A549 (cell line): ENCODE results near the gene SNTG2. TPM values are rescaled to one million over a fixed set of nuclear protein-coding genes. Genes with fewer than 3 reads are reported as not detected.

Source experiments
- ATAC-seq, 2 experiments: fragments of 200-7000 bp in 1 of 2; fragments of >200 bp in 1 of 2; cut with Nextera tagmentation in 1 of 2; cut with Tn5 transposase in 1 of 2; 3 replicates each; pipeline versions ENCODE4 v1.8.0 to v1.9.1; 2018 to 2020; ENCODE audit warnings: mild to moderate bottlenecking in 1 of 2, moderate library complexity in 1 of 2
- CTCF ChIA-PET: fragments of 300-600 bp; sonication (Branson Sonifier 250); formaldehyde crosslinking; extraction: SDS; loops from one replicate; lab custom pipeline; 2021; ENCODE audit warnings: antibody characterized with exemption, inconsistent platforms; lab: Yijun Ruan, JAX
- POLR2A ChIA-PET: fragments of 350-600 bp; formaldehyde crosslinking; extraction: SDS; loops from one replicate; lab custom pipeline; 2021; ENCODE audit warnings: antibody characterized with exemption, inconsistent platforms; lab: Yijun Ruan, JAX
- DNase-seq, 2 experiments: peaks; one replicate each; pipeline versions ENCODE4 v3.0.0 to v3.0.0-alpha.2; 2011 to 2016; ENCODE audit warnings: low read depth in 1 of 2, low spot score in 1 of 2
- FAIRE-seq: peaks from 2 replicates; lab custom pipeline; 2011; peaks lifted over from hg19 to GRCh38; lab: Jason Lieb, UNC
- H3K27ac ChIP-seq, 2 experiments: fragments of >200 bp; sonication (Bioruptor Twin); formaldehyde crosslinking; 3 replicates each; pipeline ENCODE4 v1.5.1; 2016 to 2017
- H3K4me1 ChIP-seq: fragments of >200 bp; sonication (Bioruptor Twin); formaldehyde crosslinking; 3 replicates; pipeline ENCODE4 v1.6.1; 2016
- H3K4me2 ChIP-seq: fragments of >200 bp; sonication (Bioruptor Twin); formaldehyde crosslinking; 3 replicates; pipeline ENCODE4 v1.6.1; 2016
- H3K4me3 ChIP-seq: fragments of >200 bp; sonication (Bioruptor Twin); formaldehyde crosslinking; 3 replicates; pipeline ENCODE4 v1.5.1; 2016
- H3K9me3 ChIP-seq: fragments of >200 bp; sonication (Bioruptor Twin); formaldehyde crosslinking; 3 replicates; pipeline ENCODE4 v1.6.1; 2016
- BHLHE40 ChIP-seq: IDR thresholded peaks from 2 replicates; pipeline ENCODE4 v1.6.1; 2012; ENCODE audit warnings: low read depth, low read length, inconsistent platforms
- CBX2 ChIP-seq: fragments of 200-600 bp; sonication (generic); IDR thresholded peaks from 2 replicates; pipeline ENCODE4 v1.6.1; 2016; ENCODE audit warnings: low read depth, mild to moderate bottlenecking, borderline replicate concordance
- CEBPB ChIP-seq, 2 experiments: fragments of >200 bp in 1 of 2; sonication (Bioruptor Twin) in 1 of 2; formaldehyde crosslinking in 1 of 2; IDR thresholded peaks; 2 replicates each; pipeline ENCODE4 v1.6.1; 2012 to 2016
- EHMT2 ChIP-seq: fragments of 200-600 bp; sonication (generic); IDR thresholded peaks from 2 replicates; pipeline ENCODE4 v1.6.1; 2016; ENCODE audit warnings: antibody characterized with exemption, low read depth, mild to moderate bottlenecking, moderate library complexity
- ESRRA ChIP-seq: fragments of 150-350 bp; IDR thresholded peaks from 2 replicates; pipeline ENCODE4 v1.6.1; 2014; ENCODE audit warnings: mild to moderate bottlenecking, low read length, borderline replicate concordance
- FOSL2 ChIP-seq, 2 experiments: fragments of 450-650 bp in 1 of 2; fragments of >200 bp in 1 of 2; sonication (Bioruptor Twin) in 1 of 2; formaldehyde crosslinking; IDR thresholded peaks; 2 replicates each; pipeline versions ENCODE4 v1.5.0 to v1.6.1; 2016 to 2020; ENCODE audit warnings: mild to moderate bottlenecking in 1 of 2, moderate library complexity in 1 of 2
- HDAC2 ChIP-seq: fragments of 200-600 bp; sonication (generic); IDR thresholded peaks from 2 replicates; pipeline ENCODE4 v1.6.1; 2016
- HEYL ChIP-seq: fragments of 250-450 bp; sonication (Bioruptor Pico); IDR thresholded peaks from 2 replicates; pipeline ENCODE4 v1.8.0; 2021; ENCODE audit warnings: mild to moderate bottlenecking, moderate library complexity
- HOXA7 ChIP-seq: fragments of 250-450 bp; sonication (Bioruptor Pico); IDR thresholded peaks from 2 replicates; pipeline ENCODE4 v1.5.0; 2020; ENCODE audit warnings: mild to moderate bottlenecking, moderate library complexity
- HOXB13 ChIP-seq: fragments of 250-450 bp; sonication (Bioruptor Pico); IDR thresholded peaks from 2 replicates; pipeline ENCODE4 v1.5.0; 2020; ENCODE audit warnings: low read depth, mild to moderate bottlenecking, moderate library complexity
- HOXB5 ChIP-seq: fragments of 250-450 bp; sonication (Bioruptor Pico); IDR thresholded peaks from 2 replicates; pipeline ENCODE4 v1.5.0; 2020; ENCODE audit warnings: mild to moderate bottlenecking, moderate library complexity
- KDM5A ChIP-seq: fragments of 200-600 bp; sonication (generic); IDR thresholded peaks from 2 replicates; pipeline ENCODE4 v1.6.1; 2016; ENCODE audit warnings: antibody characterized with exemption, mild to moderate bottlenecking
- MAZ ChIP-seq: fragments of 150-350 bp; IDR thresholded peaks from 2 replicates; pipeline ENCODE4 v1.6.1; 2014; ENCODE audit warnings: antibody characterized with exemption, low read depth, low read length, borderline replicate concordance
- NR3C1 ChIP-seq: fragments of >200 bp; sonication (Bioruptor Twin); formaldehyde crosslinking; IDR thresholded peaks from 3 replicates; pipeline ENCODE4 v1.6.1; 2017
- PHF8 ChIP-seq: fragments of 200-600 bp; sonication (generic); IDR thresholded peaks from 2 replicates; pipeline ENCODE4 v1.6.1; 2016; ENCODE audit warnings: low read depth, mild to moderate bottlenecking, antibody characterized with exemption, moderate library complexity, borderline replicate concordance
- POLR2A ChIP-seq: IDR thresholded peaks from 2 replicates; pipeline ENCODE4 v1.6.1; 2012; ENCODE audit warnings: mild to moderate bottlenecking, low read length
- RARB ChIP-seq: fragments of 250-450 bp; sonication (Bioruptor Pico); IDR thresholded peaks from 2 replicates; pipeline ENCODE4 v1.8.0; 2021; ENCODE audit warnings: mild to moderate bottlenecking, moderate library complexity
- RCOR1 ChIP-seq: fragments of 150-350 bp; IDR thresholded peaks from 2 replicates; pipeline ENCODE4 v1.6.1; 2014; ENCODE audit warnings: antibody characterized with exemption, low read length, low read depth
- RFX5 ChIP-seq: fragments of 450-650 bp; IDR thresholded peaks from 2 replicates; pipeline ENCODE4 v1.7.1; 2014; ENCODE audit warnings: antibody characterized with exemption, mild to moderate bottlenecking, moderate library complexity
- TP53 ChIP-seq: fragments of 250-450 bp; sonication (Bioruptor Pico); IDR thresholded peaks from 2 replicates; pipeline ENCODE4 v1.5.0; 2021; ENCODE audit warnings: mild to moderate bottlenecking, moderate library complexity
- ZNF302 ChIP-seq: fragments of 250-450 bp; sonication (Bioruptor Pico); IDR thresholded peaks from 2 replicates; pipeline ENCODE4 v1.9.0; 2021; ENCODE audit warnings: inconsistent platforms, mild to moderate bottlenecking, moderate library complexity
- ZSCAN20 ChIP-seq: fragments of 250-450 bp; sonication (Bioruptor Pico); IDR thresholded peaks from 2 replicates; pipeline ENCODE4 v1.8.0; 2022; ENCODE audit warnings: mild to moderate bottlenecking, moderate library complexity
- WGBS: methylation state at CpG from one replicate; pipeline ENCODE4 v1.1.6; 2017; ENCODE audit errors: missing lambda C conversion rate; 5-methylcytosine and 5-hydroxymethylcytosine counted together
- polyA plus RNA-seq, 4 experiments: library from polyadenylated mRNA; depleted of rRNA in 3 of 4; stranded (reverse); fragments of >200 nt; fragmentation: RNase III in 1 of 4; extraction: RNeasy Plus Mini Kit Qiagen cat#74134 plus additional on column Dnase treatment in 1 of 4; gene quantifications; 2 replicates in 3 of 4; 3 replicates in 1 of 4; pipeline ENCODE4 v1.2.3, GENCODE V29; 2011 to 2017
- TF ChIP-seq, protein P1 (sequence below): fragments of 250-450 bp; sonication (Bioruptor Pico); IDR thresholded peaks from 2 replicates; pipeline ENCODE4 v1.5.0; 2020; ENCODE audit warnings: low read depth, mild to moderate bottlenecking, moderate library complexity
- TF ChIP-seq, protein P2 (sequence below): fragments of >200 bp; sonication (Bioruptor Twin); formaldehyde crosslinking; IDR thresholded peaks from 2 replicates; pipeline ENCODE4 v1.6.1; 2016
- TF ChIP-seq, protein P3 (sequence below): IDR thresholded peaks from 2 replicates; pipeline ENCODE4 v1.6.1; 2012
- TF ChIP-seq, protein P4 (sequence below): fragments of 450-650 bp; IDR thresholded peaks from 2 replicates; pipeline ENCODE4 v1.6.1; 2014; ENCODE audit warnings: antibody characterized with exemption
- TF ChIP-seq, protein P5 (sequence below): IDR thresholded peaks from 2 replicates; pipeline ENCODE4 v1.6.1; 2012; ENCODE audit warnings: low read depth, borderline replicate concordance

Gene SNTG2
- polyA plus RNA-seq, 2 of the 4 experiments (the other 2 are of a cell fraction), result not detected

DNA sequence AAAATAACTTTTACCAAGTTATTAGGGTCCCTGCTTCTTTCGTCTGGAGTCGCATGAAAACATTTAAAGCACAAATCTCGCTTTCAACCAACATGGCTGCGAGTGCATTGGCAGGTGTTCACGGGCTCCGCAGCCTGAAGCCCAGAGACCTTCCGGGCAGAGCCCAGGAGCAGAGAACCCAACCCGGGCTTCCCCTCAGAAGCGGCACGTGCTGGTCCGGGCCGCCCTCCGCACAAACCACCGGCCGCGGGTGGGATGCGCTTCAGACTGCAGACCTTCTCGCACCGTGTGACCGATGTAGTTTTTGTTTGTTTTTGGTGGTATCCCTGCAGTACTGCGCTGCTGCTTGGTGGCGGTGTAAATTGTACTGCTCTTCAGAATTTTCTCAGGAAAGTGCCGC lies 357.0 kb downstream of the SNTG2 start:
- Histone ChIP-seq H3K4me3 (no peak overlapping the region), H3K9me3 (no peaks in the 10 kb centered on the region), H3K4me1 (no peaks in the 10 kb centered on the region), H3K27ac (no peak overlapping the region), H3K4me2 (no peak overlapping the region)
- POLR2A ChIA-PET, result no interaction called here
- ATAC-seq (no peak), FAIRE-seq (no peak), DNase-seq (no peak)
- CTCF ChIA-PET, result no interaction called here
- TF ChIP-seq, protein P1, sequence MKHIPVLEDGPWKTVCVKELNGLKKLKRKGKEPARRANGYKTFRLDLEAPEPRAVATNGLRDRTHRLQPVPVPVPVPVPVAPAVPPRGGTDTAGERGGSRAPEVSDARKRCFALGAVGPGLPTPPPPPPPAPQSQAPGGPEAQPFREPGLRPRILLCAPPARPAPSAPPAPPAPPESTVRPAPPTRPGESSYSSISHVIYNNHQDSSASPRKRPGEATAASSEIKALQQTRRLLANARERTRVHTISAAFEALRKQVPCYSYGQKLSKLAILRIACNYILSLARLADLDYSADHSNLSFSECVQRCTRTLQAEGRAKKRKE (CRISPR knock-in tag), result no peak
- no peak for TF ChIP-seq HOXA7 (CRISPR knock-in tag)
- no peak for TF ChIP-seq POLR2A
- TF ChIP-seq, protein P2, sequence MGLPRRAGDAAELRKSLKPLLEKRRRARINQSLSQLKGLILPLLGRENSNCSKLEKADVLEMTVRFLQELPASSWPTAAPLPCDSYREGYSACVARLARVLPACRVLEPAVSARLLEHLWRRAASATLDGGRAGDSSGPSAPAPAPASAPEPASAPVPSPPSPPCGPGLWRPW, result no peak
- no peak for TF ChIP-seq ESRRA
- TF ChIP-seq, protein P3, sequence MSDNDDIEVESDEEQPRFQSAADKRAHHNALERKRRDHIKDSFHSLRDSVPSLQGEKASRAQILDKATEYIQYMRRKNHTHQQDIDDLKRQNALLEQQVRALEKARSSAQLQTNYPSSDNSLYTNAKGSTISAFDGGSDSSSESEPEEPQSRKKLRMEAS, result no peak
- TF ChIP-seq HEYL (CRISPR knock-in tag), result no peak
- TF ChIP-seq HDAC2, result no peak
- no peak for TF ChIP-seq HOXB13 (CRISPR knock-in tag)
- no peak for TF ChIP-seq RFX5
- TF ChIP-seq, protein P4, sequence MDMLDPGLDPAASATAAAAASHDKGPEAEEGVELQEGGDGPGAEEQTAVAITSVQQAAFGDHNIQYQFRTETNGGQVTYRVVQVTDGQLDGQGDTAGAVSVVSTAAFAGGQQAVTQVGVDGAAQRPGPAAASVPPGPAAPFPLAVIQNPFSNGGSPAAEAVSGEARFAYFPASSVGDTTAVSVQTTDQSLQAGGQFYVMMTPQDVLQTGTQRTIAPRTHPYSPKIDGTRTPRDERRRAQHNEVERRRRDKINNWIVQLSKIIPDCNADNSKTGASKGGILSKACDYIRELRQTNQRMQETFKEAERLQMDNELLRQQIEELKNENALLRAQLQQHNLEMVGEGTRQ, result no peak
- TF ChIP-seq MAZ, result no peak
- no peak for TF ChIP-seq NR3C1
- TF ChIP-seq TP53 (CRISPR knock-in tag), result no peak
- no peak for TF ChIP-seq ZNF302 (CRISPR knock-in tag)
- TF ChIP-seq CBX2, result no peak
- 66% methylated on average over 23 of the region's 23 CpGs for WGBS

DNA sequence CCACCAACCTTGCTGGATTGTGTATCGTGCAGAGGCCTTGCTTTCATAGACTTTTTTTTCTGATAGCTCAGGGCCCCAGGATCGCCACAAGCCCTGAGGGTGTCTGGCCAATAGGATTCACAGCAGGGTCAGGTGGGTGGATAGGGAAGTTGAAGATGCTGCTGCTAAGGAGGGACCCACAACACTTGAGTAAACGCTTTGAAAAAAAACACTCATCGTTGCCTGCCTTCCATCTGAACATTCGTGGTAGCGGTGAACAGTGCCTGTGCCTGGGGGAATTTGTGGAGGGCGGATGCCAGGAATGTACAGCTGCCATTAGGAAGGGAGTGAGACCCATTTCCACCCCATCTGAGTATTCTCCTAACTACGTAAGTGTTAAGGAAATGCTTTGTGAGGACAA lies 358.0 kb downstream of the SNTG2 start:
- Histone ChIP-seq H3K4me1 (no peaks in the 10 kb centered on the region), H3K4me3 (no peak overlapping the region), H3K4me2 (no peak overlapping the region), H3K27ac (no peak overlapping the region), H3K9me3 (no peaks in the 10 kb centered on the region)
- ATAC-seq (no peak), FAIRE-seq (no peak)
- 18% methylated on average over 8 of the region's 8 CpGs for WGBS
- CTCF ChIA-PET, result no interaction called here
- POLR2A ChIA-PET, result no interaction called here
- no peak for TF ChIP-seq CEBPB (IDR thresholded peaks at IDR 0.05)
- TF ChIP-seq KDM5A, result no peak
- no peak for TF ChIP-seq RCOR1
- TF ChIP-seq, protein P2, result no peak
- no peak for TF ChIP-seq EHMT2
- no peak for TF ChIP-seq HOXB5 (CRISPR knock-in tag)
- TF ChIP-seq ZSCAN20, result no peak
- TF ChIP-seq FOSL2 (IDR thresholded peaks at IDR 0.05), result no peak
- no peak for TF ChIP-seq FOSL2 (CRISPR knock-in tag; IDR thresholded peaks at IDR 0.05)
- TF ChIP-seq, protein P5, sequence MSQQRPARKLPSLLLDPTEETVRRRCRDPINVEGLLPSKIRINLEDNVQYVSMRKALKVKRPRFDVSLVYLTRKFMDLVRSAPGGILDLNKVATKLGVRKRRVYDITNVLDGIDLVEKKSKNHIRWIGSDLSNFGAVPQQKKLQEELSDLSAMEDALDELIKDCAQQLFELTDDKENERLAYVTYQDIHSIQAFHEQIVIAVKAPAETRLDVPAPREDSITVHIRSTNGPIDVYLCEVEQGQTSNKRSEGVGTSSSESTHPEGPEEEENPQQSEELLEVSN, result no peak
- no peak for TF ChIP-seq RARB (CRISPR knock-in tag)
- no peak for TF ChIP-seq CBX2
- TF ChIP-seq PHF8, result no peak
- no peak for TF ChIP-seq BHLHE40
- TF ChIP-seq, all 56 proteins: peak for 0
- DNase-seq, result no peak
